ENCODE data around the gene RFX4. TPM values are rescaled to one million over a fixed set of nuclear protein-coding genes. Genes with fewer than 3 reads are reported as not detected.

Gene RFX4
- total RNA-seq, 1 donor from 2014 or later: 53.8 TPM

- Mint-ChIP-seq H3K27ac (ENCODE audit: unreplicated experiment) (peak overlapping the region; percentile 51), H3K27me3 (ENCODE audit: low read depth) (no peaks in the 10 kb centered on the region), H3K9me3 (peaks cover 2% of the 10 kb centered on the region), H3K36me3 (ENCODE audit: low read depth) (peaks cover 7% of the 10 kb centered on the region), H3K4me1 (peaks cover 71% of the 10 kb centered on the region), H3K4me3 (peak overlapping the region; percentile 10)
- no peak for TF ChIP-seq CTCF (conservative IDR thresholded peaks at IDR 0.05)
- DNase-seq (ENCODE audit: low read depth, low spot score): no peak
These were observed 181.9 kb downstream of the RFX4 start for GRCh38 chr12:106764738-106765137.

- H3K27ac Mint-ChIP-seq (ENCODE audit: unreplicated experiment): peak overlapping the region; percentile 91
- H3K9me3 Mint-ChIP-seq: no peaks in the 10 kb centered on the region
- TF ChIP-seq CTCF (conservative IDR thresholded peaks at IDR 0.05): no peak
- peaks cover 4% of the 10 kb centered on the region for H3K36me3 Mint-ChIP-seq (ENCODE audit: low read depth)
- H3K4me1 Mint-ChIP-seq: peaks cover 58% of the 10 kb centered on the region
- no peak for DNase-seq (ENCODE audit: low read depth, low spot score)
- H3K27me3 Mint-ChIP-seq (ENCODE audit: low read depth): no peaks in the 10 kb centered on the region
- peak overlapping the region; percentile 21 for H3K4me3 Mint-ChIP-seq
These were observed 183.6 kb downstream of the RFX4 start for GRCh38 chr12:106766393-106766826.

- Mint-ChIP-seq H3K27ac (ENCODE audit: unreplicated experiment) (peak overlapping the region; percentile 91), H3K4me1 (peaks cover 52% of the 10 kb centered on the region), H3K36me3 (ENCODE audit: low read depth) (no peaks in the 10 kb centered on the region), H3K4me3 (peak overlapping the region; percentile 85), H3K9me3 (no peaks in the 10 kb centered on the region), H3K27me3 (ENCODE audit: low read depth) (no peaks in the 10 kb centered on the region)
- TF ChIP-seq CTCF (conservative IDR thresholded peaks at IDR 0.05): no peak
- DNase-seq (ENCODE audit: low read depth, low spot score): no peak
These were observed 184.4 kb downstream of the RFX4 start for GRCh38 chr12:106767206-106767605.

- no peak for TF ChIP-seq CTCF (conservative IDR thresholded peaks at IDR 0.05)
- Mint-ChIP-seq H3K9me3 (no peaks in the 10 kb centered on the region), H3K36me3 (ENCODE audit: low read depth) (no peaks in the 10 kb centered on the region), H3K27ac (ENCODE audit: unreplicated experiment) (peak overlapping the region; percentile 90), H3K4me3 (peak overlapping the region; percentile 85), H3K4me1 (peaks cover 57% of the 10 kb centered on the region), H3K27me3 (ENCODE audit: low read depth) (no peaks in the 10 kb centered on the region)
- DNase-seq (ENCODE audit: low read depth, low spot score): peak; percentile 39
These were observed 185.4 kb downstream of the RFX4 start for GRCh38 chr12:106767954-106768822.

GRCh38 chr12:106769078-106769477, 186.3 kb downstream of the RFX4 start:
- Mint-ChIP-seq H3K9me3 (no peaks in the 10 kb centered on the region), H3K4me1 (peaks cover 61% of the 10 kb centered on the region), H3K27me3 (ENCODE audit: low read depth) (no peaks in the 10 kb centered on the region), H3K27ac (ENCODE audit: unreplicated experiment) (peak overlapping the region; percentile 90), H3K4me3 (peak overlapping the region; percentile 85), H3K36me3 (ENCODE audit: low read depth) (no peaks in the 10 kb centered on the region)
- no peak for DNase-seq (ENCODE audit: low read depth, low spot score)
- TF ChIP-seq CTCF (conservative IDR thresholded peaks at IDR 0.05): no peak
